Thyroid gland (tissue), 4 donors: ENCODE data around the gene GRAMD4.

Source experiments
- POLR2A ChIP-seq, 2 donors: fragments of 450-650 bp; IDR thresholded peaks; one replicate each; pipeline ENCODE4 v1.6.1; 2017; ENCODE audit warnings: antibody characterized with exemption in 2 of 2, mild to moderate bottlenecking in 2 of 2, moderate library complexity in 1 of 2
- TF ChIP-seq, protein P1 (sequence below), 6 experiments: fragments of 200-600 bp in 3 of 6; fragments of 450-650 bp in 3 of 6; sonication (generic) in 3 of 6; IDR thresholded peaks; one replicate each; pipeline ENCODE4 v1.5.1; 2016 to 2019; ENCODE audit warnings: antibody characterized with exemption in 6 of 6, mild to moderate bottlenecking in 2 of 6, inconsistent platforms in 1 of 6, moderate library complexity in 1 of 6

DNA sequence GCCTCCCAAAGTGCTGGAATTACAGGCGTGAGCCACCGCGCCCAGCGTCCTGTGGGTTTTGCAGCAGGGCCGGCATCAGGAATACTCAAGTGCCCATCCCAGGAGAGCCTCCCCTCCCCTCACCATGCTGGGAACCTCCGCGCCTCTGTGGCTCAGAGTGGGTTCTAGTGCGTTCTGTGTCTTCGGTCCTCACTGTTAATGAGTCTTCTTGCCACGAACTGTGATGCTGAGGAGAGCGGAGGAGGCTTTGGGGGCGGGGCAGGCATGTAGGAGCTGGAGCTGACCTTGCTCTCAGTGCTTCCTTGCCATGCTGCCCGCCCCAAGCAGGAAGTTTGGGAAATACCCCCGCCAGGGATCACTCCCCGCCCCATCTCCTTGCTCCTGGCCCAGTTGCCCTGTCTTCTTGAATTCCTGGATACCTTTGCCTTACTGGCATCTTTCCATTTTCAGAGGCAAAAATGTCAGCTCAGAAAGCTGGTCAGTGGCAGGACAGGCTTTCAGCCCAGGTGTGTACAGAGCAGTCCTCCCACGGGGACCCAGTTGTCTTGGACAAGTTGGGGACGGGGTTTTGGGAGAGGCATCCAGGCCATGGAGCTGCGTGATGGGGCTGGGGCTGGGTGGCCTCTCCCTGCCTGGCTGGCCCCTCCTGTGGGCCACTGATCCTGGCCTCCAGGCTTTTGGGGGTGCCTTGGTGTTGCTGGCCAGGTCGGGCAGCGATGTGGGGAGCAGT, 5.1 kb downstream of the GRAMD4 start:
- no peak for TF ChIP-seq POLR2A (IDR thresholded peaks at IDR 0.05)
- TF ChIP-seq, protein P1, sequence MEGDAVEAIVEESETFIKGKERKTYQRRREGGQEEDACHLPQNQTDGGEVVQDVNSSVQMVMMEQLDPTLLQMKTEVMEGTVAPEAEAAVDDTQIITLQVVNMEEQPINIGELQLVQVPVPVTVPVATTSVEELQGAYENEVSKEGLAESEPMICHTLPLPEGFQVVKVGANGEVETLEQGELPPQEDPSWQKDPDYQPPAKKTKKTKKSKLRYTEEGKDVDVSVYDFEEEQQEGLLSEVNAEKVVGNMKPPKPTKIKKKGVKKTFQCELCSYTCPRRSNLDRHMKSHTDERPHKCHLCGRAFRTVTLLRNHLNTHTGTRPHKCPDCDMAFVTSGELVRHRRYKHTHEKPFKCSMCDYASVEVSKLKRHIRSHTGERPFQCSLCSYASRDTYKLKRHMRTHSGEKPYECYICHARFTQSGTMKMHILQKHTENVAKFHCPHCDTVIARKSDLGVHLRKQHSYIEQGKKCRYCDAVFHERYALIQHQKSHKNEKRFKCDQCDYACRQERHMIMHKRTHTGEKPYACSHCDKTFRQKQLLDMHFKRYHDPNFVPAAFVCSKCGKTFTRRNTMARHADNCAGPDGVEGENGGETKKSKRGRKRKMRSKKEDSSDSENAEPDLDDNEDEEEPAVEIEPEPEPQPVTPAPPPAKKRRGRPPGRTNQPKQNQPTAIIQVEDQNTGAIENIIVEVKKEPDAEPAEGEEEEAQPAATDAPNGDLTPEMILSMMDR (IDR thresholded peaks at IDR 0.05), result no peak
